Astrocyte (in vitro differentiated cells and primary cell): ENCODE measurements around the gene MORN1. TPM values are rescaled to one million over a fixed set of nuclear protein-coding genes. Genes with fewer than 3 reads are reported as not detected.

Experiments used
- DNase-seq: peaks from one replicate; pipeline ENCODE4 v3.0.0-alpha.2; 2010; ENCODE audit warnings: low read depth
- FAIRE-seq: peaks from 2 replicates; lab custom pipeline; 2011; peaks lifted over from hg19 to GRCh38; lab: Jason Lieb, UNC
- H2AFZ ChIP-seq: 2 replicates; pipeline ENCODE4 v1.6.0; 2012; ENCODE audit warnings: low read depth, low read length, inconsistent platforms
- H3K27ac ChIP-seq: 2 replicates; pipeline ENCODE4 v1.5.1; 2011; ENCODE audit warnings: low read depth, low read length, inconsistent platforms
- H3K27me3 ChIP-seq: 2 replicates; pipeline ENCODE4 v1.6.0; 2011; ENCODE audit warnings: low read length, inconsistent platforms; ENCODE audit not compliant: insufficient read depth
- H3K36me3 ChIP-seq: 2 replicates; pipeline ENCODE4 v1.5.1; 2011; ENCODE audit warnings: low read length, inconsistent platforms; ENCODE audit not compliant: insufficient read depth
- H3K4me1 ChIP-seq: 2 replicates; pipeline ENCODE4 v1.5.1; 2011; ENCODE audit warnings: low read length, inconsistent platforms; ENCODE audit not compliant: insufficient read depth
- H3K4me2 ChIP-seq: 2 replicates; pipeline ENCODE4 v1.6.0; 2012; ENCODE audit warnings: low read length, inconsistent platforms
- H3K4me3 ChIP-seq: 2 replicates; pipeline ENCODE4 v1.5.1; 2011; ENCODE audit warnings: low read depth, mild to moderate bottlenecking, low read length, inconsistent platforms; ENCODE audit not compliant: insufficient read depth
- H3K79me2 ChIP-seq: 2 replicates; pipeline ENCODE4 v1.6.0; 2012; ENCODE audit warnings: mild to moderate bottlenecking, low read length, inconsistent platforms; ENCODE audit not compliant: insufficient read depth
- H3K9ac ChIP-seq: 2 replicates; pipeline ENCODE4 v1.6.0; 2012; ENCODE audit warnings: mild to moderate bottlenecking, low read length, inconsistent platforms
- H3K9me3 ChIP-seq: 2 replicates; pipeline ENCODE4 v1.5.1; 2012; ENCODE audit warnings: low read depth, mild to moderate bottlenecking, low read length, inconsistent platforms; ENCODE audit not compliant: insufficient read depth
- H4K20me1 ChIP-seq: 2 replicates; pipeline ENCODE4 v1.6.0; 2012; ENCODE audit warnings: low read length, inconsistent platforms; ENCODE audit not compliant: insufficient read depth
- H3K27ac Mint-ChIP-seq: one replicate; pipeline ENCODE4 v1.8.0; 2021; ENCODE audit warnings: mild to moderate bottlenecking, mixed read lengths; ENCODE audit not compliant: unreplicated experiment
- H3K27me3 Mint-ChIP-seq: one replicate; pipeline ENCODE4 v1.8.0; 2021; ENCODE audit warnings: low read depth, mixed read lengths; ENCODE audit not compliant: unreplicated experiment
- H3K36me3 Mint-ChIP-seq: one replicate; pipeline ENCODE4 v1.8.0; 2021; ENCODE audit warnings: low read depth, mixed read lengths; ENCODE audit not compliant: unreplicated experiment
- H3K4me1 Mint-ChIP-seq: one replicate; pipeline ENCODE4 v1.8.0; 2021; ENCODE audit warnings: low read depth, mixed read lengths; ENCODE audit not compliant: unreplicated experiment
- H3K4me3 Mint-ChIP-seq: one replicate; pipeline ENCODE4 v1.8.0; 2021; ENCODE audit warnings: mild to moderate bottlenecking, moderate library complexity, mixed read lengths; ENCODE audit not compliant: unreplicated experiment
- H3K9me3 Mint-ChIP-seq: one replicate; pipeline ENCODE4 v1.8.0; 2021; ENCODE audit warnings: mild to moderate bottlenecking, mixed read lengths; ENCODE audit not compliant: unreplicated experiment
- EZH2 ChIP-seq: IDR thresholded peaks from 2 replicates; pipeline ENCODE4 v1.6.1; 2012; ENCODE audit warnings: mild to moderate bottlenecking, low read length, inconsistent platforms; ENCODE audit not compliant: insufficient read depth
- total RNA-seq: library from RNA; stranded (reverse); gene quantifications from 2 replicates; pipeline ENCODE4 v1.2.1, GENCODE V29; 2021
- TF ChIP-seq, protein P1 (sequence below): IDR thresholded peaks from 2 replicates; pipeline ENCODE4 v1.5.1; 2011; ENCODE audit warnings: low read depth, mild to moderate bottlenecking, inconsistent platforms, low read length, moderate library complexity; ENCODE audit not compliant: insufficient read depth

Gene MORN1
- total RNA-seq, 1 donor from 2014 or later = 9.2 TPM

DNA sequence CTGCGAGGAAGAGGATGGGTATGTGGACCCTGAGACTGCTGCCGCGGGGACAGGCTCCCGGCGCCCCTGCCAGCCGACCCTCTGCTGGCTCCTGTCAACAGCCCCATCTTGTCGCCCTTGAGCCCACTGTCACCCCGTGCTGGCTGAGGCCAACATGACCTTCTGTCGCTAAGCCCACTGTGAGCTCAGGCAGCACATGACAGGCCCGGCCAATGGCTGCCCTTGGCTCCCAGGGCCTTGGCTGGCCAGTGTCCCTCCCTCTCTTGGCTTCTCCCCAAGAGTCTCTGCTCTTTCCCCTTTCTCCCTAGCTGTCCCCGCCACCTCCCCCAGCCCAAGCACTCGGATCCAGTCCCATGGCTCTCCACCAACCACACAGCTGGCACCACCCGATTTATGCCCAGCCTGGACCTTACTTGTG is 17.5 kb upstream of the MORN1 start:
- Histone ChIP-seq H3K4me3 (no peak overlapping the region), H3K79me2 (peaks cover 18% of the 10 kb centered on the region), H4K20me1 (peaks cover 15% of the 10 kb centered on the region), H3K36me3 (peaks cover 8% of the 10 kb centered on the region), H2AFZ (no peak overlapping the region), H3K4me1 (peaks cover 35% of the 10 kb centered on the region), H3K27me3 (no peaks in the 10 kb centered on the region), H3K27ac (no peak overlapping the region), H3K9ac (no peak overlapping the region), H3K9me3 (no peaks in the 10 kb centered on the region), H3K4me2 (no peak overlapping the region)
- TF ChIP-seq EZH2 = no peak
- no peak for DNase-seq
- H3K4me1 Mint-ChIP-seq = peaks cover 8% of the 10 kb centered on the region
- no peaks in the 10 kb centered on the region for H3K9me3 Mint-ChIP-seq
- H3K36me3 Mint-ChIP-seq = peaks cover 2% of the 10 kb centered on the region
- H3K27ac Mint-ChIP-seq = no peak overlapping the region
- H3K27me3 Mint-ChIP-seq = no peaks in the 10 kb centered on the region
- no peak overlapping the region for H3K4me3 Mint-ChIP-seq
- FAIRE-seq = no peak

DNA sequence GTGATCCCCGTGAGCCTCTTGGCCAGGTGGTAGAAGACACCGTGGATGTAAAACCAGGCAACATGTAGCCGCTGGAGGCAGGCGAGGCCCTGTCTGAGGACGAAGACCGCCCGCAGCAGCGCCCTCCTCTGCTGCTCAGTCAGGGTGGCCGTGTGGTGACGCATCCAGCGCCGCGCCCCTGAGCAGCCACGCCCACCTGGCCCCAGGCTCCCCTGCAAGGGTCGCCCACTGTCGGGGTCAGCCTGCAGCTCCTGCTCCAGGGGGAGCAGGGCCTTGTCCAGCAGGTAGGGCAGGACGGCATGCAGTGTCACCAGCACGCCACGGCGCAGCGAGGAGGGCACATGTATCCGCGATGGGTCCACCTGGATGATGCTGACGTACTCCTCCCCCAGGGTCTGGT is 17.1 kb upstream of the MORN1 start:
- peaks cover 32% of the 10 kb centered on the region for H3K4me1 ChIP-seq
- Mint-ChIP-seq H3K9me3 (no peaks in the 10 kb centered on the region), H3K4me1 (peaks cover 8% of the 10 kb centered on the region), H3K36me3 (peaks cover 2% of the 10 kb centered on the region), H3K27ac (no peak overlapping the region), H3K27me3 (no peaks in the 10 kb centered on the region), H3K4me3 (no peak overlapping the region)
- no peak overlapping the region for H2AFZ ChIP-seq
- no peak for FAIRE-seq
- H3K79me2 ChIP-seq = peaks cover 19% of the 10 kb centered on the region
- H3K9me3 ChIP-seq = no peaks in the 10 kb centered on the region
- no peak overlapping the region for H3K4me3 ChIP-seq
- peaks cover 11% of the 10 kb centered on the region for H3K36me3 ChIP-seq
- no peaks in the 10 kb centered on the region for H3K27me3 ChIP-seq
- TF ChIP-seq EZH2 = no peak
- TF ChIP-seq, protein P1, sequence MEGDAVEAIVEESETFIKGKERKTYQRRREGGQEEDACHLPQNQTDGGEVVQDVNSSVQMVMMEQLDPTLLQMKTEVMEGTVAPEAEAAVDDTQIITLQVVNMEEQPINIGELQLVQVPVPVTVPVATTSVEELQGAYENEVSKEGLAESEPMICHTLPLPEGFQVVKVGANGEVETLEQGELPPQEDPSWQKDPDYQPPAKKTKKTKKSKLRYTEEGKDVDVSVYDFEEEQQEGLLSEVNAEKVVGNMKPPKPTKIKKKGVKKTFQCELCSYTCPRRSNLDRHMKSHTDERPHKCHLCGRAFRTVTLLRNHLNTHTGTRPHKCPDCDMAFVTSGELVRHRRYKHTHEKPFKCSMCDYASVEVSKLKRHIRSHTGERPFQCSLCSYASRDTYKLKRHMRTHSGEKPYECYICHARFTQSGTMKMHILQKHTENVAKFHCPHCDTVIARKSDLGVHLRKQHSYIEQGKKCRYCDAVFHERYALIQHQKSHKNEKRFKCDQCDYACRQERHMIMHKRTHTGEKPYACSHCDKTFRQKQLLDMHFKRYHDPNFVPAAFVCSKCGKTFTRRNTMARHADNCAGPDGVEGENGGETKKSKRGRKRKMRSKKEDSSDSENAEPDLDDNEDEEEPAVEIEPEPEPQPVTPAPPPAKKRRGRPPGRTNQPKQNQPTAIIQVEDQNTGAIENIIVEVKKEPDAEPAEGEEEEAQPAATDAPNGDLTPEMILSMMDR = no peak
- DNase-seq = no peak
- no peak overlapping the region for H3K9ac ChIP-seq
- no peak overlapping the region for H3K4me2 ChIP-seq
- H3K27ac ChIP-seq = no peak overlapping the region
- H4K20me1 ChIP-seq = peaks cover 15% of the 10 kb centered on the region

- Histone ChIP-seq H4K20me1 (peaks cover 18% of the 10 kb centered on the region), H3K79me2 (peaks cover 20% of the 10 kb centered on the region), H2AFZ (no peak overlapping the region), H3K4me1 (peaks cover 27% of the 10 kb centered on the region), H3K27ac (no peak overlapping the region), H3K9me3 (no peaks in the 10 kb centered on the region), H3K36me3 (peaks cover 16% of the 10 kb centered on the region), H3K4me3 (no peak overlapping the region), H3K9ac (no peak overlapping the region), H3K27me3 (no peaks in the 10 kb centered on the region), H3K4me2 (no peak overlapping the region)
- FAIRE-seq (no peak), DNase-seq (no peak)
- no peak overlapping the region for H3K27ac Mint-ChIP-seq
- H3K4me3 Mint-ChIP-seq = no peak overlapping the region
- no peaks in the 10 kb centered on the region for H3K9me3 Mint-ChIP-seq
- no peak for TF ChIP-seq EZH2
- TF ChIP-seq, protein P1 = no peak
- peaks cover 4% of the 10 kb centered on the region for H3K36me3 Mint-ChIP-seq
- peaks cover 8% of the 10 kb centered on the region for H3K4me1 Mint-ChIP-seq
- H3K27me3 Mint-ChIP-seq = no peaks in the 10 kb centered on the region
Measured at GRCh38 chr1:2407991-2408275, 16.6 kb upstream of the MORN1 start.
